Activated CD8-positive, alpha-beta T cell treated with anti-CD3 and anti-CD28 coated beads for 36 hours (primary cell): Measurements from ENCODE around the gene DLX4. TPM values are rescaled to one million over a fixed set of nuclear protein-coding genes. Genes with fewer than 3 reads are reported as not detected.

Source experiments
- ATAC-seq: fragments of 200-7000 bp; cut with Tn5 transposase; one replicate; pipeline ENCODE4 v1.10.0; 2021; ENCODE audit warnings: mild to moderate bottlenecking, moderate library complexity
- CTCF ChIA-PET: fragments of 350-600 bp; sonication (Branson Sonifier 250); formaldehyde crosslinking; loops from one replicate; lab custom pipeline; 2021; ENCODE audit warnings: antibody characterized with exemption; lab: Charles Lee
- POLR2A ChIA-PET: fragments of 350-600 bp; sonication (Branson Sonifier 250); formaldehyde crosslinking; loops from one replicate; lab custom pipeline; 2021; ENCODE audit warnings: antibody characterized with exemption; lab: Charles Lee
- DNase-seq: peaks from one replicate; pipeline ENCODE4 v3.0.0-alpha.2; 2020
- H3K27ac Mint-ChIP-seq: one replicate; pipeline ENCODE4 v1.8.0; 2021; ENCODE audit warnings: mild to moderate bottlenecking, mixed read lengths
- H3K27me3 Mint-ChIP-seq: one replicate; pipeline ENCODE4 v1.8.0; 2021; ENCODE audit warnings: mixed read lengths
- H3K36me3 Mint-ChIP-seq: one replicate; pipeline ENCODE4 v1.8.0; 2021; ENCODE audit warnings: low read depth, mixed read lengths
- H3K4me1 Mint-ChIP-seq: one replicate; pipeline ENCODE4 v1.8.0; 2021; ENCODE audit warnings: low read depth, mixed read lengths
- H3K4me3 Mint-ChIP-seq: one replicate; pipeline ENCODE4 v1.8.0; 2021; ENCODE audit warnings: mild to moderate bottlenecking, moderate library complexity, mixed read lengths
- H3K9me3 Mint-ChIP-seq: one replicate; pipeline ENCODE4 v1.8.0; 2021; ENCODE audit warnings: mixed read lengths
- intact Hi-C: fragments of 100-400 bp; cut with micrococcal nuclease; formaldehyde crosslinking; loops from one replicate; pipeline ENCODE4 v1.10.0; 2022
- total RNA-seq, 2 experiments: library from RNA; stranded (reverse); gene quantifications; one replicate each; pipeline ENCODE4 v1.2.3, GENCODE V29; 2021
- TF ChIP-seq, protein P1 (sequence below): fragments of 200-600 bp; IDR thresholded peaks from one replicate; pipeline ENCODE4 v1.8.0; 2022; ENCODE audit warnings: antibody characterized with exemption, mild to moderate bottlenecking

The DLX4 gene
- total RNA-seq, 2 experiments from 2014 or later, result 0.43 to 0.81 TPM

DNA sequence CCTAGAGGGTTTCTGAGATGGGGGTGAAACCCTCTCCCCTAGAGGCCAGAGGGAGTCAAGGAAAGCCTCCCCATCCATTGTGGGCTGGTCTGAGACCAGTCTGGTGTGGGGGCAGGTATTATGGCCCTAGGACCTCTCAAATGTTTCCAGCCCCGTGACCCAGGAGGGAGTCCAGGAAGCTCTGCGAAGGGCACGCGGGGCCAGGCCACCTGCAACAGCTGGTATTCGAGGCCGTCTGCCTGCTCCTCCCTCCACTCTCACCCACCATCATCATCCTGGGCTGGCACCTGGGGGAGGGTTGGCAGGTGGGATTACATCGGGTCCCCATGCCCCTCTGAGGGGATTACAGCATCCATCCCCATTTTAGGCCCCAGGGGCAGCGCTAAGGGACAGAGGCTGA, 38.1 kb upstream of the DLX4 start:
- Mint-ChIP-seq H3K36me3 (no peaks in the 10 kb centered on the region), H3K4me3 (no peak overlapping the region), H3K4me1 (no peaks in the 10 kb centered on the region), H3K9me3 (no peaks in the 10 kb centered on the region), H3K27me3 (peaks cover 19% of the 10 kb centered on the region), H3K27ac (no peak overlapping the region)
- no peak for DNase-seq
- ChIA-PET POLR2A (no interaction called here), CTCF (no interaction called here)
- intact Hi-C loops, result no loop called here
- ATAC-seq, result no peak
- TF ChIP-seq, protein P1, sequence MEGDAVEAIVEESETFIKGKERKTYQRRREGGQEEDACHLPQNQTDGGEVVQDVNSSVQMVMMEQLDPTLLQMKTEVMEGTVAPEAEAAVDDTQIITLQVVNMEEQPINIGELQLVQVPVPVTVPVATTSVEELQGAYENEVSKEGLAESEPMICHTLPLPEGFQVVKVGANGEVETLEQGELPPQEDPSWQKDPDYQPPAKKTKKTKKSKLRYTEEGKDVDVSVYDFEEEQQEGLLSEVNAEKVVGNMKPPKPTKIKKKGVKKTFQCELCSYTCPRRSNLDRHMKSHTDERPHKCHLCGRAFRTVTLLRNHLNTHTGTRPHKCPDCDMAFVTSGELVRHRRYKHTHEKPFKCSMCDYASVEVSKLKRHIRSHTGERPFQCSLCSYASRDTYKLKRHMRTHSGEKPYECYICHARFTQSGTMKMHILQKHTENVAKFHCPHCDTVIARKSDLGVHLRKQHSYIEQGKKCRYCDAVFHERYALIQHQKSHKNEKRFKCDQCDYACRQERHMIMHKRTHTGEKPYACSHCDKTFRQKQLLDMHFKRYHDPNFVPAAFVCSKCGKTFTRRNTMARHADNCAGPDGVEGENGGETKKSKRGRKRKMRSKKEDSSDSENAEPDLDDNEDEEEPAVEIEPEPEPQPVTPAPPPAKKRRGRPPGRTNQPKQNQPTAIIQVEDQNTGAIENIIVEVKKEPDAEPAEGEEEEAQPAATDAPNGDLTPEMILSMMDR, result no peak

DNA sequence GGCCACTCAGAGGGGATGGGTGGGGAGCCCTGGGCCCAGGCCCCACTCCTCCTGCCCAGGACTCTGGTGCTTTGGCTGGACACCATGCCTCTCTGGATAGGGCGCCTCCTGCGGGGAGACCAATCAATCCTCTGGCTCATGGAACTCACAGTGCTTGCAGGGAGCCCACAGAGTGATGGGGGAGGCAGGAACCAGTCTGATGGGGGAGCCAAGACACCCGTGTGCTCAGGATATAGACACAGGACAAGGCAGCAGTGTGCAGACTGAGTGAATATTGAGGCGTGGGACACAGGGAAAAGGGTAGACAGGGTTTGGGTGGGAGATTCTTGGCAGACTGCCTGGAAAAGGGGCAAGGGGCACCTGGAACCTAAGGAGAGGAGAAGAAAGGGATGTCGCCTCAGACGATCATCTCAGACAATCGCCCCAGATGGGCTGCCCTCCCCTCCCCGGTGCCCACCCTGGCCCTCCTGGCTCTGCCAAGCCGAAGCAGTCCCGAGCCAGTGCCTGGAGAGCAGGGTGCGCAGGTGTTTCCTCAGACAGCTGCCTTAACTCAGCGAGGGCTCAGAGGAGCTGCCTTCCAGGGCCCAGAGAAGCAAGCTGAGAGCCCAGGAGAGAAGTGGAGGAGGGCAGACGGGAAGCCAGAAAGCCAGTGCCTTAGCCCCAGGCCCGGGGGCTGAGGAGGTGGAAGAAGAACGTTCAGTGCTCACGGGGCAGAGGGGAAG, 37.4 kb upstream of the DLX4 start:
- ChIA-PET POLR2A (no interaction called here), CTCF (no interaction called here)
- H3K4me3 Mint-ChIP-seq, result no peak overlapping the region
- H3K27me3 Mint-ChIP-seq, result peaks cover 19% of the 10 kb centered on the region
- H3K36me3 Mint-ChIP-seq, result no peaks in the 10 kb centered on the region
- no peaks in the 10 kb centered on the region for H3K9me3 Mint-ChIP-seq
- ATAC-seq, result no peak
- no peaks in the 10 kb centered on the region for H3K4me1 Mint-ChIP-seq
- TF ChIP-seq, protein P1, result no peak
- H3K27ac Mint-ChIP-seq, result no peak overlapping the region
- intact Hi-C loops, result no loop called here
- DNase-seq, result no peak

DNA sequence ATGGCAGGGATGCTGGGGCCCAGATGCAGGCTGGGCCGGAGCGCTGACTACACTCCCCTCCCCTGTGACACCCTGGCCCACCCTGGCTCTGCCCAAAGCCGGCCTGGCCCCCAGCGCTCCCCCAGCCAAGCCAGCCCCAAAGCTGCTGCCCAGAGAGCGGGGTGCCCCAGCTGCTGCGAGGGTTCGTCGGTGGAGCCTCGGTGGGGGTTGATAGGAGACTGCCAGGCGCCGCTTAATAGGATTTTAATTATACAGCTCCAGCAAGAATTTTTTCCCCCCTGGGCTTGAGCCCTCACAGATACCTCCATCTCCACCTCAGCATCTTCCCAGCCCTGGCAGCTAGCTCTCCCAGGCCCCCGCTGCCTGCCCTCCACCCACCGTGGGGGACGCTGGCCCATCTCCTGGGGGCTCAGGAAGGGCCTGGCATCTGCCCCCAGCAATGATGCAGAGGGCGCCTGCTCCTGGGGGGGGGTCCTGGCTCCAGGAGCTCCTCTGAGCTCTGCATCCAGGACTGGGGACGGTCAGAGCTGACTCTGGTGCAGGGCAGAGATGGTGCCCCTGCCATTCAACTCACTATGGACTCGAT, 36.8 kb upstream of the DLX4 start:
- peaks cover 19% of the 10 kb centered on the region for H3K27me3 Mint-ChIP-seq
- intact Hi-C loops, result no loop called here
- no peaks in the 10 kb centered on the region for H3K36me3 Mint-ChIP-seq
- DNase-seq, result no peak
- no peak overlapping the region for H3K4me3 Mint-ChIP-seq
- no peaks in the 10 kb centered on the region for H3K4me1 Mint-ChIP-seq
- no peaks in the 10 kb centered on the region for H3K9me3 Mint-ChIP-seq
- ATAC-seq, result no peak
- CTCF ChIA-PET, result interaction anchor here (0.7 kb wide), 1 partner anchor 65 kb away, joined by 3 read pairs; no protein-coding TSS in a partner anchor
- no peak overlapping the region for H3K27ac Mint-ChIP-seq
- TF ChIP-seq, protein P1, result no peak
- POLR2A ChIA-PET, result no interaction called here

DNA sequence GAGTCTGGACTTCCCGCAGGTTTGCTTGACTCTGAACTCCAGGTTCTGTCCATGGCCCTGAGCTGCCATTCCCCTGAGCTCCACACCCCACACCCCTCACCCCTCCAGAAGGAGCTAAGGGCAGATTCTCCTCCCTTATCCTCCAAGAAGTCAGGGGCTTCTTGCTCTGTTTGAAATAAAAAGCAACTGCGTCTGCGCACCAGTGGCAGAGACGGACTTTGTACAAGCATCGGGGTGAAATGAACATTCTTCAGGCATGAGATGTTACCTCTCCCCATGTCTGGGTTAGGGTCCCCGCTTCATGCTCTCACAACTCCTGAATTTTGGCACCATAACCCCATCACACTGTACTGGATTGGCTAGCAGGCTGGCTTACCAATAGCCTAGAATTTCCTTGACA, 36.1 kb upstream of the DLX4 start:
- peaks cover 19% of the 10 kb centered on the region for H3K27me3 Mint-ChIP-seq
- intact Hi-C loops, result no loop called here
- ATAC-seq (no peak), DNase-seq (no peak)
- ChIA-PET CTCF (interaction anchor here (0.7 kb wide), 1 partner anchor 64 kb away, joined by 3 read pairs; no protein-coding TSS in a partner anchor), POLR2A (no interaction called here)
- no peak overlapping the region for H3K4me3 Mint-ChIP-seq
- H3K4me1 Mint-ChIP-seq, result no peaks in the 10 kb centered on the region
- TF ChIP-seq, protein P1, result no peak
- no peaks in the 10 kb centered on the region for H3K9me3 Mint-ChIP-seq
- no peak overlapping the region for H3K27ac Mint-ChIP-seq
- no peaks in the 10 kb centered on the region for H3K36me3 Mint-ChIP-seq

DNA sequence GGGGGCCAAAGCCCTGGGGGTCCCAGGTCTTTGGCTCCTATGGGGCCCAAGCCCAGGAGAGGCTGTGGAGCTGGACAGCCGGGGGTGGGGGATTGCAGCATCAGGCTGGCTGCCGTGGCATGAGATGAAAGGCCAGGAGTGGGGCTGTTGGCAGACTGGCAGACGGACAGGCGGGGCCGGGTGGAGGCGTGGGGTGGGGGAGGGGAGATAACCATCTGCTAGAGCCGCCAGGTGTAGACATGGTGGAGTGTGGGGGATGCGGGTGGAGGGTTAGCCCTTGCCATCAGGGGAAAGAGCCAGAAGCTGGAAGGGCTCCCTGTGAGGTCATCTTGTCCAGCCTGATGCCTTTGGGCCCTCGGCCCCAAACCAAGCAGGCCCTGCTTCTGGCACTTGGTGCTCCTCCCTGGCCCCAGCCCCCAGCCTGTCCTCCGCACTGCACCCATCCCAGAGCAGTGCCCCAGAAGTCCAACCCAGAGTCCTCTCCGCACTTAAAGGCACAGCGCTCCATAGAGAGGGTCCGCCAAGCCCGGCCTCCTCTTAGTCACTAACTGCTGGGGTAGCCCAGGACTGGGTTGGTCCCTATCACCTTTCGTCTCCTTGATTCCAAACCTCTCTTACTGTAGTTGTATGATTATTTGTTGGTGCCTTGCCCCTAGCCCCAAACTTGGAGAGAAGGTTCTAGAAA, 33.3 kb upstream of the DLX4 start:
- no peaks in the 10 kb centered on the region for H3K9me3 Mint-ChIP-seq
- H3K36me3 Mint-ChIP-seq, result no peaks in the 10 kb centered on the region
- TF ChIP-seq, protein P1, result no peak
- H3K4me3 Mint-ChIP-seq, result no peak overlapping the region
- ATAC-seq (no peak), DNase-seq (no peak)
- no peak overlapping the region for H3K27ac Mint-ChIP-seq
- intact Hi-C loops, result no loop called here
- H3K4me1 Mint-ChIP-seq, result no peaks in the 10 kb centered on the region
- POLR2A ChIA-PET, result no interaction called here
- CTCF ChIA-PET, result no interaction called here
- peaks cover 23% of the 10 kb centered on the region for H3K27me3 Mint-ChIP-seq
